ENCODE results near the gene CLPTM1L. TPM values are rescaled to one million over a fixed set of nuclear protein-coding genes. Genes with fewer than 3 reads are reported as not detected.
A peak's percentile ranks its signal among the peaks of the same experiment; 100 is the strongest.

CLPTM1L gene
- total RNA-seq, 4 donors from 2014 or later, result 68.8 to 102 (median 84.4) TPM

- H3K27me3 ChIP-seq, result no peaks in the 10 kb centered on the region
- H3K27ac ChIP-seq, result peak overlapping the region in 1 of 4 donors; percentile 72
- peaks cover 0 to 31% (median 0%) of the 10 kb centered on the region in 4 donors for H3K4me1 ChIP-seq
- peaks cover 0 to 80% (median 22%) of the 10 kb centered on the region in 3 donors for H3K36me3 ChIP-seq
- TF ChIP-seq EP300 (IDR thresholded peaks at IDR 0.05) (no peak), CTCF (IDR thresholded peaks at IDR 0.05) (no peak), POLR2A (IDR thresholded peaks at IDR 0.05) (no peak)
- no peak for DNase-seq (ENCODE audit: low spot score in 2 of 2)
- no peaks in the 10 kb centered on the region for H3K9me3 ChIP-seq
- H3K4me3 ChIP-seq, result no peak overlapping the region
- 87% methylated on average over 19 to 22 of the region's 22 CpGs for WGBS, 2 donors
Observed at GRCh38 chr5:1325870-1326531, 18.9 kb downstream of the CLPTM1L start.

- DNase-seq (ENCODE audit: low spot score in 2 of 2), result no peak
- Histone ChIP-seq H3K27ac (no peak overlapping the region), H3K4me1 (peaks cover 0 to 23% (median 0%) of the 10 kb centered on the region in 4 donors), H3K36me3 (peaks cover 0 to 80% (median 22%) of the 10 kb centered on the region in 3 donors), H3K27me3 (no peaks in the 10 kb centered on the region), H3K4me3 (no peak overlapping the region), H3K9me3 (no peaks in the 10 kb centered on the region)
- TF ChIP-seq CTCF (IDR thresholded peaks at IDR 0.05) (no peak), EP300 (IDR thresholded peaks at IDR 0.05) (no peak), POLR2A (IDR thresholded peaks at IDR 0.05) (no peak)
- 91 to 93% methylated on average over 12 to 14 of the region's 17 CpGs for WGBS, 2 donors
Observed at GRCh38 chr5:1325191-1325741, 19.6 kb downstream of the CLPTM1L start.

GRCh38 chr5:1324719-1325190 lies 20.1 kb downstream of the CLPTM1L start:
- H3K27me3 ChIP-seq, result no peaks in the 10 kb centered on the region
- H3K4me3 ChIP-seq, result no peak overlapping the region
- H3K27ac ChIP-seq, result no peak overlapping the region
- WGBS, 2 donors, result 92 to 94% methylated on average over 13 to 17 of the region's 17 CpGs
- no peak for TF ChIP-seq CTCF (IDR thresholded peaks at IDR 0.05)
- TF ChIP-seq EP300 (IDR thresholded peaks at IDR 0.05), result no peak
- no peak for TF ChIP-seq POLR2A (IDR thresholded peaks at IDR 0.05)
- peaks cover 0 to 20% (median 0%) of the 10 kb centered on the region in 4 donors for H3K4me1 ChIP-seq
- no peaks in the 10 kb centered on the region for H3K9me3 ChIP-seq
- H3K36me3 ChIP-seq, result peaks cover 1 to 80% (median 18%) of the 10 kb centered on the region in 3 donors
- no peak for DNase-seq (ENCODE audit: low spot score in 2 of 2)

- TF ChIP-seq EP300 (IDR thresholded peaks at IDR 0.05) (no peak), POLR2A (IDR thresholded peaks at IDR 0.05) (no peak), CTCF (IDR thresholded peaks at IDR 0.05) (no peak)
- Histone ChIP-seq H3K4me1 (peaks cover 0 to 20% (median 0%) of the 10 kb centered on the region in 4 donors), H3K9me3 (no peaks in the 10 kb centered on the region), H3K27me3 (no peaks in the 10 kb centered on the region), H3K4me3 (no peak overlapping the region), H3K27ac (no peak overlapping the region), H3K36me3 (peaks cover 4 to 81% (median 18%) of the 10 kb centered on the region in 3 donors)
- WGBS, 2 donors, result 93 to 98% methylated on average over 15 of the region's 15 CpGs
- no peak for DNase-seq (ENCODE audit: low spot score in 2 of 2)
Observed at GRCh38 chr5:1324301-1324700, 20.6 kb downstream of the CLPTM1L start.

- Histone ChIP-seq H3K9me3 (no peaks in the 10 kb centered on the region), H3K36me3 (peaks cover 4 to 81% (median 21%) of the 10 kb centered on the region in 3 donors), H3K27ac (no peak overlapping the region), H3K4me1 (peaks cover 0 to 15% (median 0%) of the 10 kb centered on the region in 4 donors), H3K27me3 (no peaks in the 10 kb centered on the region), H3K4me3 (no peak overlapping the region)
- WGBS, 2 donors, result 86 to 99% methylated on average over 13 of the region's 13 CpGs
- no peak for DNase-seq (ENCODE audit: low spot score in 2 of 2)
- TF ChIP-seq CTCF (IDR thresholded peaks at IDR 0.05), result no peak
- TF ChIP-seq POLR2A (IDR thresholded peaks at IDR 0.05), result no peak
- no peak for TF ChIP-seq EP300 (IDR thresholded peaks at IDR 0.05)
Observed at GRCh38 chr5:1323803-1324173, 21.1 kb downstream of the CLPTM1L start.

Measured in tibial nerve (tissue), 4 donors.